PC-9 (cell line): ENCODE results near the gene FNDC3B.

ENCODE experiments used
- CTCF ChIP-seq: fragments of 200-600 bp; sonication (generic); conservative IDR thresholded peaks from 2 replicates; pipeline ENCODE4 v1.6.1; 2017; ENCODE audit warnings: mixed run types, antibody characterized with exemption, mild to moderate bottlenecking, moderate library complexity
- EZH2 ChIP-seq: fragments of 200-600 bp; sonication (generic); IDR thresholded peaks from 2 replicates; pipeline ENCODE4 v1.8.0; 2017; ENCODE audit warnings: antibody characterized with exemption, low read depth

GRCh38 chr3:172127929-172128580 lies 88.7 kb downstream of the FNDC3B start:
- TF ChIP-seq CTCF (no peak), EZH2 (no peak)
